Liver (tissue), 3 donors: ENCODE measurements around the gene MAPKAPK3.

Experiments
- TAF1 ChIP-seq: conservative IDR thresholded peaks from 2 replicates; pipeline ENCODE4 v1.6.1; 2016; ENCODE audit warnings: antibody characterized with exemption, mild to moderate bottlenecking
- TF ChIP-seq, protein P1 (sequence below): fragments of 150-350 bp; IDR thresholded peaks from 2 replicates; pipeline ENCODE4 v1.5.1; 2017; ENCODE audit warnings: improper control_type of control experiment, low read depth, low read length; ENCODE audit not compliant: missing input control
- TF ChIP-seq, protein P2 (sequence below): IDR thresholded peaks from 2 replicates; pipeline ENCODE4 v1.6.1; 2016; ENCODE audit warnings: antibody characterized with exemption, mild to moderate bottlenecking
- donor health status: healthy.
- donor health status: healthy.

DNA sequence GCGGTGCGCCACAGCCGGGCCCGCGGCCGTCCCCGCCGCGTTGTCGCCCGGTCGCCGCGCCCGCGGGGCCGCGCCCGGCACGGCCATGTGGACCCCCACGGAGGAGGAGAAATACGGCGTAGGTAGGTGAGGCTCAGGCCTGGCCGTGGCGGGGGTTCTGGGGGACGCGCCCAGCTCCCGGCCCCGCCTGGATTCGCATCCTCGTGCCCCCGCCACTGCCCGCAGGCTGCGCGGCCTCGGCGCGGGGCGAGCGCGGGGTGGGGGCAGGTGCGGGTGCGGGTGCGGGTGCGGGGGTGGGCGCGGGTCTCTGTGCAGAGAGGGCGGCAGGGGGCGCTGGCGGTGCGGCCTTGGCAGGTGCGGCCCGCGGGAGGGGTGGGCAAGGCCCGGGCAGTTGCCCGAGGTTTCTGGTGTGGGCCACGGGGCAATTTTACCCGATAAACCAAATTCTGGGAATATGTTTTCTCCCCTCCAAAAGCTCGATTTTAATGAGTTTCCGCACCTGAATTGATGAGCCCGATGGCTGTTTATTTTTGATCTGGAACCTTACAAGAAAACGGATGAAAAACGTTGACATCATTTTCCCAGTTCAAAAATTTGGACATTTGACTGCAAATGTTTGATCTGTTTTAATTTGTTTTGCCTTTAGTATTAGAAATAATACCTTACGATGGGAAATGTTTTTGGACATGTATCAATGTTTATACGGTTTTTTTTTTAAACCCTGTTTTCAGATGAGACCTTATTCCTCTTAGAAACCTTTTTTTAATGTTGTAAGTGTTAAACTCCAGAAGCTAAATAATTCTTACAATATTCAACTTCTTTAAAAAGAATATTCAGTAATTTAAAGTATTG is 58.5 kb downstream of the MAPKAPK3 start:
- TF ChIP-seq, protein P1, sequence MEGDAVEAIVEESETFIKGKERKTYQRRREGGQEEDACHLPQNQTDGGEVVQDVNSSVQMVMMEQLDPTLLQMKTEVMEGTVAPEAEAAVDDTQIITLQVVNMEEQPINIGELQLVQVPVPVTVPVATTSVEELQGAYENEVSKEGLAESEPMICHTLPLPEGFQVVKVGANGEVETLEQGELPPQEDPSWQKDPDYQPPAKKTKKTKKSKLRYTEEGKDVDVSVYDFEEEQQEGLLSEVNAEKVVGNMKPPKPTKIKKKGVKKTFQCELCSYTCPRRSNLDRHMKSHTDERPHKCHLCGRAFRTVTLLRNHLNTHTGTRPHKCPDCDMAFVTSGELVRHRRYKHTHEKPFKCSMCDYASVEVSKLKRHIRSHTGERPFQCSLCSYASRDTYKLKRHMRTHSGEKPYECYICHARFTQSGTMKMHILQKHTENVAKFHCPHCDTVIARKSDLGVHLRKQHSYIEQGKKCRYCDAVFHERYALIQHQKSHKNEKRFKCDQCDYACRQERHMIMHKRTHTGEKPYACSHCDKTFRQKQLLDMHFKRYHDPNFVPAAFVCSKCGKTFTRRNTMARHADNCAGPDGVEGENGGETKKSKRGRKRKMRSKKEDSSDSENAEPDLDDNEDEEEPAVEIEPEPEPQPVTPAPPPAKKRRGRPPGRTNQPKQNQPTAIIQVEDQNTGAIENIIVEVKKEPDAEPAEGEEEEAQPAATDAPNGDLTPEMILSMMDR = no peak
- TF ChIP-seq, protein P2, sequence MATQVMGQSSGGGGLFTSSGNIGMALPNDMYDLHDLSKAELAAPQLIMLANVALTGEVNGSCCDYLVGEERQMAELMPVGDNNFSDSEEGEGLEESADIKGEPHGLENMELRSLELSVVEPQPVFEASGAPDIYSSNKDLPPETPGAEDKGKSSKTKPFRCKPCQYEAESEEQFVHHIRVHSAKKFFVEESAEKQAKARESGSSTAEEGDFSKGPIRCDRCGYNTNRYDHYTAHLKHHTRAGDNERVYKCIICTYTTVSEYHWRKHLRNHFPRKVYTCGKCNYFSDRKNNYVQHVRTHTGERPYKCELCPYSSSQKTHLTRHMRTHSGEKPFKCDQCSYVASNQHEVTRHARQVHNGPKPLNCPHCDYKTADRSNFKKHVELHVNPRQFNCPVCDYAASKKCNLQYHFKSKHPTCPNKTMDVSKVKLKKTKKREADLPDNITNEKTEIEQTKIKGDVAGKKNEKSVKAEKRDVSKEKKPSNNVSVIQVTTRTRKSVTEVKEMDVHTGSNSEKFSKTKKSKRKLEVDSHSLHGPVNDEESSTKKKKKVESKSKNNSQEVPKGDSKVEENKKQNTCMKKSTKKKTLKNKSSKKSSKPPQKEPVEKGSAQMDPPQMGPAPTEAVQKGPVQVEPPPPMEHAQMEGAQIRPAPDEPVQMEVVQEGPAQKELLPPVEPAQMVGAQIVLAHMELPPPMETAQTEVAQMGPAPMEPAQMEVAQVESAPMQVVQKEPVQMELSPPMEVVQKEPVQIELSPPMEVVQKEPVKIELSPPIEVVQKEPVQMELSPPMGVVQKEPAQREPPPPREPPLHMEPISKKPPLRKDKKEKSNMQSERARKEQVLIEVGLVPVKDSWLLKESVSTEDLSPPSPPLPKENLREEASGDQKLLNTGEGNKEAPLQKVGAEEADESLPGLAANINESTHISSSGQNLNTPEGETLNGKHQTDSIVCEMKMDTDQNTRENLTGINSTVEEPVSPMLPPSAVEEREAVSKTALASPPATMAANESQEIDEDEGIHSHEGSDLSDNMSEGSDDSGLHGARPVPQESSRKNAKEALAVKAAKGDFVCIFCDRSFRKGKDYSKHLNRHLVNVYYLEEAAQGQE = no peak
- TF ChIP-seq TAF1 = no peak
